ENCODE results near the gene RALGAPA2. TPM values are rescaled to one million over a fixed set of nuclear protein-coding genes. Genes with fewer than 3 reads are reported as not detected.

The RALGAPA2 gene
- total RNA-seq, 2 experiments from 2014 or later = 14.3 to 17.2 TPM

- DNase-seq = no peak
- no peak for ATAC-seq
- H3K4me3 Mint-ChIP-seq = no peak overlapping the region
- intact Hi-C loops (cut with micrococcal nuclease) = no loop called here
- H3K36me3 Mint-ChIP-seq (ENCODE audit: low read depth) = no peaks in the 10 kb centered on the region
- ChIA-PET POLR2A (no interaction called here), CTCF (interaction anchor here (0.6 kb wide), 1 partner anchor 35 kb away, joined by 3 read pairs; no protein-coding TSS in a partner anchor)
- no peaks in the 10 kb centered on the region for H3K27me3 Mint-ChIP-seq
- H3K9me3 Mint-ChIP-seq = no peaks in the 10 kb centered on the region
- no peak for TF ChIP-seq CTCF (IDR thresholded peaks at IDR 0.05)
- H3K27ac Mint-ChIP-seq = no peak overlapping the region
- no peaks in the 10 kb centered on the region for H3K4me1 Mint-ChIP-seq (ENCODE audit: low read depth)
Observed at GRCh38 chr20:20436689-20437088, 275.8 kb downstream of the RALGAPA2 start.

GRCh38 chr20:20435453-20435852 lies 277.0 kb downstream of the RALGAPA2 start:
- intact Hi-C loops (cut with micrococcal nuclease) = no loop called here
- H3K27ac Mint-ChIP-seq = no peak overlapping the region
- POLR2A ChIA-PET = no interaction called here
- no peak overlapping the region for H3K4me3 Mint-ChIP-seq
- CTCF ChIA-PET = no interaction called here
- ATAC-seq (no peak), DNase-seq (peak; percentile 8)
- H3K9me3 Mint-ChIP-seq = no peaks in the 10 kb centered on the region
- H3K4me1 Mint-ChIP-seq (ENCODE audit: low read depth) = no peaks in the 10 kb centered on the region
- no peaks in the 10 kb centered on the region for H3K27me3 Mint-ChIP-seq
- TF ChIP-seq CTCF (IDR thresholded peaks at IDR 0.05) = no peak
- H3K36me3 Mint-ChIP-seq (ENCODE audit: low read depth) = no peaks in the 10 kb centered on the region

- Mint-ChIP-seq H3K4me3 (no peak overlapping the region), H3K36me3 (ENCODE audit: low read depth) (no peaks in the 10 kb centered on the region), H3K9me3 (no peaks in the 10 kb centered on the region), H3K27ac (no peak overlapping the region), H3K4me1 (ENCODE audit: low read depth) (peaks cover 2% of the 10 kb centered on the region), H3K27me3 (no peaks in the 10 kb centered on the region)
- intact Hi-C loops (cut with micrococcal nuclease) = no loop called here
- ATAC-seq (no peak), DNase-seq (no peak)
- no peak for TF ChIP-seq CTCF (IDR thresholded peaks at IDR 0.05)
- POLR2A ChIA-PET = no interaction called here
- CTCF ChIA-PET = no interaction called here
Observed at GRCh38 chr20:20432618-20433286, 279.7 kb downstream of the RALGAPA2 start.

- H3K9me3 Mint-ChIP-seq = no peaks in the 10 kb centered on the region
- no peaks in the 10 kb centered on the region for H3K36me3 Mint-ChIP-seq (ENCODE audit: low read depth)
- DNase-seq (no peak), ATAC-seq (no peak)
- no peak for TF ChIP-seq CTCF (IDR thresholded peaks at IDR 0.05)
- H3K27me3 Mint-ChIP-seq = no peaks in the 10 kb centered on the region
- ChIA-PET CTCF (no interaction called here), POLR2A (no interaction called here)
- H3K4me3 Mint-ChIP-seq = no peak overlapping the region
- intact Hi-C loops (cut with micrococcal nuclease) = no loop called here
- H3K27ac Mint-ChIP-seq = no peak overlapping the region
- H3K4me1 Mint-ChIP-seq (ENCODE audit: low read depth) = peaks cover 20% of the 10 kb centered on the region
Observed at GRCh38 chr20:20430066-20430465, 282.4 kb downstream of the RALGAPA2 start.

- Mint-ChIP-seq H3K4me1 (ENCODE audit: low read depth) (peaks cover 20% of the 10 kb centered on the region), H3K36me3 (ENCODE audit: low read depth) (no peaks in the 10 kb centered on the region), H3K4me3 (no peak overlapping the region), H3K27ac (no peak overlapping the region), H3K9me3 (no peaks in the 10 kb centered on the region), H3K27me3 (no peaks in the 10 kb centered on the region)
- no peak for DNase-seq
- no peak for ATAC-seq
- intact Hi-C loops (cut with micrococcal nuclease) = no loop called here
- TF ChIP-seq CTCF (IDR thresholded peaks at IDR 0.05) = no peak
- POLR2A ChIA-PET = no interaction called here
- CTCF ChIA-PET = no interaction called here
Observed at GRCh38 chr20:20428067-20428466, 284.4 kb downstream of the RALGAPA2 start.
